ENCODE results near the gene MAN1C1. TPM values are rescaled to one million over a fixed set of nuclear protein-coding genes. Genes with fewer than 3 reads are reported as not detected.

Gene MAN1C1
- total RNA-seq, 2 donors from 2014 or later, result 4.4 to 10.9 TPM

- Histone ChIP-seq H3K4me1 (peaks cover 24% of the 10 kb centered on the region), H3K27me3 (no peaks in the 10 kb centered on the region), H3K27ac (no peak overlapping the region), H3K9me3 (no peaks in the 10 kb centered on the region), H3K36me3 (replicated peaks in 1 of 2; ENCODE audit: insufficient read depth in 1 of 2, low read depth in 2 of 2) (no peaks in the 10 kb centered on the region), H3K4me3 (no peak overlapping the region)
- DNase-seq (no peak), ATAC-seq (no peak)
- 71 to 76% methylated on average over 4 of the region's 4 CpGs for WGBS, 2 donors
- intact Hi-C loops (cut with DNase I), result no loop called here
- no peak for TF ChIP-seq POLR2A (IDR thresholded peaks at IDR 0.05)
Observed at GRCh38 chr1:25620211-25620610, 3.6 kb downstream of the MAN1C1 start.

- intact Hi-C loops (cut with DNase I), result no loop called here
- no peak overlapping the region for H3K27ac ChIP-seq
- 81 to 90% methylated on average over 4 of the region's 4 CpGs for WGBS, 2 donors
Observed at GRCh38 chr1:25620701-25621350, 4.2 kb downstream of the MAN1C1 start.

GRCh38 chr1:25621876-25622275 is 5.3 kb downstream of the MAN1C1 start:
- TF ChIP-seq CTCF (IDR thresholded peaks at IDR 0.05) (no peak), POLR2A (IDR thresholded peaks at IDR 0.05) (no peak)
- WGBS, 2 donors, result 83% methylated on average over 5 of the region's 5 CpGs; no CpG with 5 or more reads in 1 of the 2 donors
- no peak for ATAC-seq
- H3K4me1 ChIP-seq, result peaks cover 15% of the 10 kb centered on the region
- H3K4me3 ChIP-seq, result no peak overlapping the region
- DNase-seq, result no peak
- H3K36me3 ChIP-seq (replicated peaks in 1 of 2; ENCODE audit: insufficient read depth in 1 of 2, low read depth in 2 of 2), result no peaks in the 10 kb centered on the region
- no peaks in the 10 kb centered on the region for H3K9me3 ChIP-seq
- no peak overlapping the region for H3K27ac ChIP-seq
- H3K27me3 ChIP-seq, result no peaks in the 10 kb centered on the region
- intact Hi-C loops (cut with DNase I), result no loop called here

More at GRCh38 chr1:25620701-25621350, 4.2 kb downstream of the MAN1C1 start:
- Histone ChIP-seq H3K4me1 (peaks cover 20% of the 10 kb centered on the region), H3K4me3 (no peak overlapping the region), H3K9me3 (no peaks in the 10 kb centered on the region), H3K36me3 (replicated peaks in 1 of 2; ENCODE audit: insufficient read depth in 1 of 2, low read depth in 2 of 2) (no peaks in the 10 kb centered on the region), H3K27me3 (no peaks in the 10 kb centered on the region)
- ATAC-seq (no peak), DNase-seq (no peak)
- TF ChIP-seq CTCF (IDR thresholded peaks at IDR 0.05) (no peak), POLR2A (IDR thresholded peaks at IDR 0.05) (no peak)

DNA sequence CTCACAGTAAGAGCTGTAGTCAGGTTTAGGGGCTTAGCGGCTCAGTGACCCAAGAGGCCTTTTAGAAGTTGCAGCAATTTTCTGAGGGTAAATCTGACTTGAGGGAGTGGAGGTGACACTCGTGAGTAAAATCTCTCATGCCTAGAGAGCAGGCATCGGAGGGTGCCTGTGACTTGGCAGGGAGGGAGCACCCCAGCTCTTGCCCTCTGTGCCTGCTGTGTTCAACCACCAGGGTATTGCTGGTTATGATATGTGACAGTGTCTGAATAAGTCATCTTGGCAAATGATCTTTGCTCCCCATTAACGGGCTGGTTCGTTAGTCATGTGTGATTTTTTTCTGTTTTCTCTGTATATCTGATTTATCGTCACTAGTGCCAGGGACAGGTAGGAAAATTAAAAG is 5.9 kb downstream of the MAN1C1 start:
- Histone ChIP-seq H3K9me3 (no peaks in the 10 kb centered on the region), H3K27me3 (no peaks in the 10 kb centered on the region), H3K27ac (no peak overlapping the region), H3K36me3 (replicated peaks in 1 of 2; ENCODE audit: insufficient read depth in 1 of 2, low read depth in 2 of 2) (no peaks in the 10 kb centered on the region), H3K4me3 (no peak overlapping the region), H3K4me1 (peaks cover 13% of the 10 kb centered on the region)
- TF ChIP-seq POLR2A (IDR thresholded peaks at IDR 0.05) (no peak), CTCF (IDR thresholded peaks at IDR 0.05) (no peak)
- WGBS, 2 donors, result 84 to 92% methylated on average over 6 of the region's 6 CpGs
- ATAC-seq (no peak), DNase-seq (no peak)
- intact Hi-C loops (cut with DNase I), result no loop called here

DNA sequence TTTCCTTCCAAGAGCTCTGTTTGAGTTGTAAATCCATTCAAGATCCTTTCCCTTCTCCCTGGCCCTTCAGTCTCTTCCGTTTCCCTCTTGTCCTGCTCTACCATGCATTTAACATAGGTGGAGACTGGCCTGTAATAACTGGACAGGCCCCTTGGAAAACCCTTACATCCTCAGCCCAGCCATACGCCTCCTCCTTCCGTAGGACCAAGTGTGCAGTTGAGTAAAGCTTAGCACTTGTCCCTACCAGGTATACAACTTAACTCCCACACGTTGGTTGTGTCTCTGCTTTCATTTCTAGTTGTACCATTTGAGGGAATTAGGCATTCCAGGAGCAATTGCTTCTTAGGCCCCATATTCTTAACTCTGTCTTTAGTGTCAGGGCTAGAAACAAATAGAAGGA is 6.4 kb downstream of the MAN1C1 start:
- peaks cover 9% of the 10 kb centered on the region for H3K4me1 ChIP-seq
- no peak overlapping the region for H3K27ac ChIP-seq
- H3K27me3 ChIP-seq, result no peaks in the 10 kb centered on the region
- H3K36me3 ChIP-seq (replicated peaks in 1 of 2; ENCODE audit: insufficient read depth in 1 of 2, low read depth in 2 of 2), result no peaks in the 10 kb centered on the region
- H3K9me3 ChIP-seq, result no peaks in the 10 kb centered on the region
- ATAC-seq (no peak), DNase-seq (no peak)
- 83 to 90% methylated on average over 4 of the region's 4 CpGs for WGBS, 2 donors
- TF ChIP-seq POLR2A (IDR thresholded peaks at IDR 0.05) (no peak), CTCF (IDR thresholded peaks at IDR 0.05) (no peak)
- intact Hi-C loops (cut with DNase I), result no loop called here
- H3K4me3 ChIP-seq, result no peak overlapping the region

Measured in body of pancreas (tissue), 4 donors.